Stimulated activated CD8-positive, alpha-beta memory T cell treated with anti-CD3 and anti-CD28 coated beads, Interleukin-2, amount 100 ng/mL, for 48 hours (primary cell): Measurements from ENCODE around the gene DOCK11.
"Not testable (repeated sequence)": the region's sequence is repeated elsewhere in the genome, so short reads cannot be mapped to it uniquely, and the experiment has no call there.

Source experiments
- DNase-seq, 2 donors: peaks; one replicate each; pipeline ENCODE4 v3.0.0-alpha.2; 2020; ENCODE audit warnings: low read depth in 2 of 2

Gene DOCK11

DNA sequence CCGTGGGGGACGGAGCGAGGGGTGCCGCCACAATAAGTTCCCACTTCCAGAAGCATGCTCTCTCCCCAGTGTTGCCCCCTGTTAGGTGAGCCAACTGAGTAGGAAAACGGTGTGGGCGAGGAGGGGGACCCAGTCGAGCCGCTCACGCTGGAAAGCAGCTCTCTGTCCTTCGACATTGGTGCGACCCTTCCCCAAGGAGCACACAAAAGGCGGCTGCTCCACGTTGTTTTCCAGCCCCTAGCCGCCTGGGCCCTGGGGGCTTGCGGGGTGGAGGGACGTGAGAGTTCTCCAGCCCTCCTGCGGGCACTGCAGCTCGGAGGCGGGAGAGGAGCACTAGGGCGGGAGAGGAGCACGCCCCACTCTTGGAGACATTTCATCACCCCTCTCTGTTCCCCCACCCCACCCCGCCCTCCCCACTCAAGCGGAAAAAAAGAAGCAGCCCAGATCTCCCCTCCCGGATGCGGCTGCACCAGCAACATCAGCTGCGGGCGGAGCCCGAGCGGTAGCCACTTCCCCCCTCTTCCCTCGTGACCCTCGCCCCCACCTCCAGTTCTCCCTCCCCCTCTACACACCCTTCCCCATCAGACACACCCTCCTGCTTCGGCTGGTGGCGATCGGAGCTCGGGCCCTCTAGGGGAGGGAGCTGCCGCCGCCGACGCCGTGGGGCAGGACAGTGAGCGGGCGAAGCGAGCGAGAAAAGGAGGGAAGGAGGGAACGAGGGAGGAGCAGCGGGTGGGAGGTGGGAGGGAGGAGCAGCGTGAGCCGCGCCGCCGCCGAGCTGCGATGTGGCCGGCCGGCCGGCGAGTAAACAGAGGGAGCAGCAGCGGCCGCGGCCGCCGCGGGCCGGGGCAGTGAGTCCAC, at the start of gene DOCK11:
Gene DOCK11, plus strand, starts transcription at position 755 of the 861 bp plus-strand sequence. CDS start 157 bp downstream, outside the sequence.
- DNase-seq, result peak; percentile 62 to 67

DNA sequence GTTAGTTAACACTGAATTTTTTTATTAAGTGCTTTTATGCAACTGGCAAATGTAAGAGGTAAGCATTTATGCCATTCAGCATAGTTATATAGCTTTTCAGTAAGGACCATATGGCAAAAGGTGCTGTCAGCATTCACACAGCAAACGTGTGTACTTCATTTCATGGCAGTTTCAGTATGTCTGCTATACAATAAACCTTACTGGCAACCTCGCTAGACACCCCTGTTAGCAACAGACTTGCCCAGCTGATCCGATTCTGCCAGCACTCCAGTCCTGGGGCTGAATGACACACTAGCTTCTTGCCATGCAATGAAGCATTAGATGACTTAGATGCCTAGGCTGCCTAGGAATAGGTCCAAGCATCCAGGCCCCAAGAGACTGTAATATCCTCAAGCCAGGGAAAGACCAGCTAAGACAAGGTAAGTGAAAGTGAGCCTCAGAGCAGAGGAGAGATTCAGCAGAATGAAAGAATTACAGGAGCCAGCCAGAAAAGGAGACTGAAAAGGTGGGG, 47.3 kb upstream of the DOCK11 start:
- DNase-seq, result no peak

DNA sequence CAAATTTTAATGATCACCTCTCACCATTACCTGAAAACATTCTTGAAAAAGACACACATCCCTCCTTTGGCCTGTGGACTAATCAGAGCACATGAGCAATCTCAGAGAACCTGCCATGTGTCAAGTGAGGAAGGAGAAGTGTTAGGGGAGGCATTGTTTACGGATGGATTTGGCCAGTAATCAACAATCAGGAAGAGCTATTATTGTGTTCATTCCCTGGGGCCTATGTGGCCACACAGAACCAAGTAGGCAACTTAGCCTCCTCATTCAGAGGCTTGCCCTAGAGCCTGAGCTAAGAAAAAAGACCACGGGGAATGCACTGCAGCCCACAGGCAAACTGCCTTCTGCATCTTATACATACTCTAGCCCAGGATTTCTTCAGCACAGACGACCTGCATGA, 40.6 kb upstream of the DOCK11 start:
- DNase-seq, result no peak

DNA sequence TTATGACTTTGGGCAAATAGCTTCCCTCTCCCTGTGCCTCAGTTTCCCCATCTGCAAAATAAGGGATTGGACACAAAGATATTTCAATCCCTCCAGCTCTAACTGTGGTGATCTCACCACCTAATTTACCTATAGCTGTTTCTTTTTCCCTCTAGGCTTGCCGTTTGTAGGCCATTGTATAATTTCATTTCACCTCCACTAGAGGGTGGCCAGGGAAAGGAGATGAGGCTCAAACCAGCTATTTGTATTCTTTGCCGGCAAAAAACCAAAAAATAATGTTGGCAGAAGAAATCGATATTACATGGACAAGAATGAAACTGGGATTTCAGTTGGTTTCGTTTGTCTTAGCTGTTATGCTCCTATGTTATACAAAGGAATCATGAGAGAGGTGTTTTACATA, 36.1 kb upstream of the DOCK11 start:
- no peak for DNase-seq

DNA sequence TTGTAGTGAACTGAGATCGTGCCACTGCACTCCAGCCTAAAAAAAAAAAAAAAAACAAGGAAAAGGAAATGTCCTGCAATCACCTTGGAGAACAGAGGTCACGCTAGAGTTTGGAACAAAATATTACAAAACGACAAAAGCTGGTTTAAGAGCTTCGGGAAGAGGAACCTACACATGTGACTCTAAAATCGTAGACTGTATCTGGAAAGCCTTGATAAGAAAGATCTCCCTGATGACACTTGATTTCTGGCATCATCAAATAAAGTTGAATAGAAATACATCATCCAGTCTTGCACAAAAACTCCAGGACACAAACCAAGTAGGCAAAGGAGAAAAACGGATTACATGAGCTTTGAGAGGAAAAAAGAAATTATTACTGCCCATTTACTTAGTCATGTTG, 31.1 kb upstream of the DOCK11 start:
- DNase-seq, result no peak

DNA sequence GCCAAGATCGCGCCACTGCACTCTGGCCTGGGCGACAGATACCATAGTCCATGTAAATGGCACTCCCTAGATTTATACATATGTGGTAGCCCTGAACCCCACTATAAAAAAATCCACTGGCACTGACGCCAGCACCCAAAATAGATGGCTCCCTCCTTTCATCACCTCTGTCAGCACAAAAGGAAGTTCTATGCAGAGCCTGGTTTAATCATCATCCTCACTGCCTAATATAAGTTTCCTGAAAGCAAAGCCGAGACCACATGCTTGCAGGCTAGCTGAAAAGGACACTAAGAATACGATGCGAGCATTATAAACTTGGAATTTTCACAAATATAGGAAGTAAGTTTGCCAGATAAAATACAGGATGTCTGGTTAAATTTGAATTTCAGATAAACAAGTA, 27.5 kb upstream of the DOCK11 start:
- DNase-seq, result no peak

DNA sequence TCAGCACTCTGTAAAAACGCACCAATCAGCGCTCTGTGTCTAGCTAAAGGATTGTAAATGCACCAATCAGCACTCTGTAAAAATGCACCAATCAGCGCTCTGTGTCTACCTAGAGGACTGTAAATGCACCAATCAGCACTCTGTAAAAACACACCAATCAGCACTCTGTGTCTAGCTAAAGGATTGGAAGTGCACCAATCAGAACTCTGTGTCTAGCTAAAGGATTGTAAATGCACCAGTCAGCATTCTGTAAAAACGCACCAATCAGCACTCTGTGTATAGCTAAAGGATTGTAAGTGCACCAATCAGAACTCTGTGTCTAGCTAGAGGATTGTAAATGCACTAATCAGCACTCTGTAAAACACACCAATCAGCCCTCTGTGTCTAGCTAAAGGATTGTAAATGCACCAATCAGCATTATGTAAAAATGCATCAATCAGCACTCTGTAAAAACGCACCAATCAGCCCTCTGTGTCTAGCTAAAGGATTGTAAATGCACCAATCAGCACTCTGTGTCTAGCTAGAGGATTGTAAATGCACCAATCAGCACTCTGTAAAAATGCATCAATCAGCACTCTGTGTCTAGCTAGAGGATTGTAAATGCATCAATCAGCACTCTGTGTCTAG, 24.8 kb upstream of the DOCK11 start:
- DNase-seq, result not testable (repeated sequence)

DNA sequence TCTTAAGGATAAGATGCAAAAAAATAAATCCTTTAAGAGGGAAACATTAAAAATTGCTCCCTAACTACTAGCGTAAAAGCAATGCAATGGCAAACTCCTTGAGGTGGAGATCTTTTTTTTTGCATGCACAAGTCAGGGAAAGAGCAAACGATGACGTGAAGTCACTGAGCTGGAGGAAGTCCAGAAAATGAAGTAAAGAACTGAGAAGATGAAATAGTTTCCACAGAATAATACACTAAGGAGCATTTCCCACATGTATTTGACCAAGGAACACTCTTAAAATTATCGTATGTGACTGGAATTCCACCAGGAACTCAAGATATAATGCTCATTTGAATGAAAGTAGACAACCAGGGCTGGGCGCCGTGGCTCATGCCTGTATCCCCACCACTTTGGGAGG, 21.0 kb upstream of the DOCK11 start:
- DNase-seq, result no peak

DNA sequence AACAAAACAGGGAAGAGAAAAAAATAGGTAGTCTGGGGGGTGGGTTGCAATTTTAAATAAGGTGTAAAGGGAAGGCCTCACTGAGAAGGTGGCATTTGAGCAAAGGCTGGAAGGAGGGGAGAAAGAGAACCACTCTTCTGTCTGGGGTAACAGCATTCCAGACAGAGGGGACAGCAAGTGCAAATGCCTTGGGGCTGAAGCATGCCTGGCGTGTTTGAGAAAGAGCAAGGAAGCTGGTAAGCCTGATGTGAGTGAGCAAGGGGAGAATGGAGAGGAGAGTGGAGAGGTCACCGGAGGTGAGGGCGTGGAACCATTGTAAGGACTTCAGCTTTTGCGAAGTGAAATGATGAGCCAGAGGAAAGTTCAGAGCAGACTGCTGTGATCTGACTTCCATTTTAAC, 19.7 kb upstream of the DOCK11 start:
- no peak for DNase-seq

DNA sequence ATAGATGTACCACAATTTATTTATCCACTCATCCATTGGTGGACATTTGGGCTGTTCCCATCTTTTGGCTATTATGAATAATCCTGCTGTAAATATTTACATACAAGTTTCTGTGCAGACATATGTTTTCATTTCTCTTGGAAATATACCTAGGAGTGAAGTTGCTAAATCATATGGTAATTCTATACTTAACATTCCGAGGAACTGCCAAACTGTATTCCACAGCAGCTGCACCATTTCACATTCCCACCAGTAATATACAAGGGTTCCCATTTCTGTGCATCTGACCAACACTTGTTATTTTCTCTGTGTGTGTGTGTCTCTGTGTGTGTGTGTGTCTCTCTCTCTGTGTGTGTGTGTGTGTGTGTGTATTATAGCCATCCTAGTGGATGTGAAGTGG, 15.4 kb upstream of the DOCK11 start:
- no peak for DNase-seq

DNA sequence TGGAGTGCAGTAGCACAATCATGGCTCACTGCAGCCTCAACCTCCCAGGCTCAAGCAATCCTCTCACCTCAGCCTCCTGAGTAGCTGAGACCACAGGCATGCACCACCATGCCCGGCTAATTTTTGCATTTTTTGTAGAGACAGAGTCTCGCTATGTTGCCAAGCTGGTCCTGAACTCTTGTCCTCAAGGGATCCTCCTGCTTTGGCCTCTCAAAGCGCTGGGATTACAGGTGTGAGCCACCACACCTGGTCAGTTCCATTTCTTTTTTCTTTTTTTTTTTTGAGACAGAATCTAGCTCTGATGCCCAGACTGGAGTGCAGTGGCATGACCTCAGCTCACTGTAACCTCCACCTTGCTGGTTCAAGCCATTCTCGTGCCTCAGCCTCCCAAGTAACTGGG, 13.2 kb upstream of the DOCK11 start:
- not testable (repeated sequence) for DNase-seq

DNA sequence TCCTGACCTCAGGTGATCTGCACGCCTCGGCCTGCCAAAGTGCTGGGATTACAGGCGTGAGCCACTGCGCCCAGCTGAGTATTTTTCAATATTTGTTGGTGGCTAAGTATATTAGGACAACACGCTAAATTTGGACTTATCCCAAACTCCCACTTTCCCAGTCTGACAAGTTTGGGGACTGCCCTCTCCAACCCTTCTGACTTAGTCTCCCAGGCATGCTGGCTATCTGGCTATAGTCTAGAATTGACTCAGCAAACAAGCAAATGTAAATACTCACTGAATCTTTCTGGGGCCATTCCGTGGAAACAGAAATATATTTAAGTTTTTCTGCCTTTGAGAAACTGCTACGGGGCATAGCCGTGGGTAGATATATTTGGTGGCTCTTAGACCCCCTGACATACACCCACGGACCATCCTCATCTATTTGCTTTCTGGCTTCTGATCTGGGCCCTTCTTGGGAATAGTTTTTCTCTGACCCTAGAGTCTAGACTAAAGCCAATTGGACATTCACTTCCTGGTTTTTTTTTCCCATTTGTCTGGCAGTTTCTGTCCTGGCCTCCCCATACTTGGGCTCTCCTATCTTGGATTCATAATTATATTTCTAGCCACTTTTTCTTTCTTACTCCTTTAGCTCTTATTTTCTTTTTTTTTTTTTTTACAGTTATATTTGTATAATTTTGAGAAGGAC, 11.3 kb upstream of the DOCK11 start:
- DNase-seq, result no peak

DNA sequence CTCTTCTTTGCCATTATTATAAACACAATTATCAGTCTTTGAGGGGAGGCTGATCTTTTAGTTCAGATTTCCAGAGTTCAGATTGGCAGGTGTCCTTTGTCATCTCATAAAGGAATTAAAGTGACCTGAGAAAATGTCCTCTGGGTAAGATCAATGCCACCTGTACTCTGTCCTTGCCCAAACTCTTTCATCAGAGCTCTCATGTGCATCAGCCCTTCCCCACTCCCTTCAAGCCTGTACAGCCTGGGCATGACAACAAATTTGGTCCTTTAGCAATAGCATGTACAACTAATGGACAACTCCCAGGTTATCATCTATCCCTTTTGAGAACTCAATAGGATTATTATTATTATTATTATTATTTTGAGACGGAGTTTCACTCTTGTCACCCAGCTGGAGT, 8.9 kb upstream of the DOCK11 start:
- DNase-seq, result not testable (repeated sequence)

DNA sequence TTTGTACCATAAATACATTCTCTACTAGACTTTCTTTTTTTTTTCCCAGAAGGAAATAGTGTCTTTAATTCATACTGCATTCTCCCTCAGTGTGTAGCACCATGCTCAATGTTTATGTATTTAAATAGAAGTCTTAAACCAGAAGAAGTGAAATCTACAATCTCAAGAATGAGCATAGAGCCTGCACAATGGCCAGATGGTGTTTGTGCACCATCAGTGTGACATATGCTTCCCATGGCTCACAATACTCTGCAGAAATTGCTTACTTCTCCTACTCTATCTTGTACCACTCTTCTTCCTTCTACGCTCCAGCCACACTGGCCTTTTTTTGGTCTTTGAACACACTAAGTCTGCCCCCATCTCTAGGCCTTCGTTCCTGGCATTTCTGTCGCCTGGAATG, 2.6 kb upstream of the DOCK11 start:
- no peak for DNase-seq

DNA sequence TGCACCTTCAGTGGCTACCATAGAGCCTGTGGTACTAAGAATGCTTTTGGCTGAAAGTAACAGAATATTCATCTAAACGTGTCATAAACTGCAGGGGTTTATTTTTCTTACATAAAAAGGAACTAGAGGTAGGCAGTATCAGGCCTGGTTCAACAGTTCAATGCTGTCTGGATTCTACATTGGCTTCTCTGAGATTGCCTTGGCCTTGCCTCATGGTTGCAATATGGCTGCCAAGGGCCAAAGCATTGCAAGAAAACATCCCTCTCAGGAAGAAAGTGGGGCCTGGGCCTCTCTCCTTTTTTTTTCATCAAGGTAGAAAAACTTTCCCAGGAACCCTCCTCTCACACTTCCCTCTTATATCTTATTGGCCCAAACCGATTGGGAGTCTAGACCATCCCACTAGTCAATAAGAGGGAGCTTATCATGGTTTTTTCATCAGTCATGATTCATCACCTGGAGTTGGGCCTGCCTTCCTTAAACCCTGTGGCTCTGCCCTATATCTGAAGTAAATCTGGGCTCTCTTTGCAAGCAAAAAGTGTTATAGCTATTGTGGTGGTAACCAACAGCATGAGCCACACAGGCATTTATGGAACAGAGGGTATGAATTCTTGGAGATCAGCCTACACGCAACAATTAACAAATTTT, 1.8 kb upstream of the DOCK11 start:
- no peak for DNase-seq

DNA sequence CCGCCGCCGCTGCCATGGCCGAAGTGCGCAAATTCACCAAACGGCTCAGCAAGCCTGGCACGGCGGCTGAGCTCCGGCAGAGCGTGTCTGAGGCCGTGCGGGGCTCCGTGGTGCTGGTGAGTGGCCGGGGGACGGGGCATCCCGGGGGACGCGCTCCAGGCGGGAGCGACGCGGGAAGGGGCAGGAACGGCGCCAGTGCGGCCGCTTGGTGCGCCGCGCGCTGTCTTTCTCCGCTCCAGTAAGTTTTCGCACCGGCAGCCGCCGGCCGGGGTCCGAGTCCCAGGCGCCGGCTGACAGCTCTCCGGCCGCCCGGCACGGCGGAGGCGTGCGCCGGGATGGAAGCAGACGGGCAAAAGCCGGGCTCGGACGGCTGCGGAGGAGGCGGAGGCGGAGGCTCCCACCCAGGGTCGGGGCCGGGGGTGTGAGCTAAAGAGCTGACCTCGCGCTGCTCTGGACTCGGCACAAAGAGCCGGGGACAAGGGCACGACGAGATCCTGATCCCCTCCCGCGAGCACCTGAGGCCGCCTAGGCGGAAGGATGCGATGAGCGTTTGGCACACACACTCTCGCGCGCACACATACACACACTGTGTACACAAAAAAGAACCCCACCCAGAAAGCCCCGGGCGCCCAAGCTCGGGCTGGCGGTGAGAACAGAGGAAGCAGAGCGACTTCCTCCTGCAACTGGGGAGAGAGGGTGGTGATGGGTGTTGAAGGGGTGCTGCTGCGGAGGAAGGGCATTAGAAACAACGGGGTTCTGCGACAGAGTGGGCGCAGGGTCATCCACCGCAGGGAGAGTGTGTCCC, 545 bp downstream of the DOCK11 start:
- DNase-seq, result peak; percentile 46 to 55

DNA sequence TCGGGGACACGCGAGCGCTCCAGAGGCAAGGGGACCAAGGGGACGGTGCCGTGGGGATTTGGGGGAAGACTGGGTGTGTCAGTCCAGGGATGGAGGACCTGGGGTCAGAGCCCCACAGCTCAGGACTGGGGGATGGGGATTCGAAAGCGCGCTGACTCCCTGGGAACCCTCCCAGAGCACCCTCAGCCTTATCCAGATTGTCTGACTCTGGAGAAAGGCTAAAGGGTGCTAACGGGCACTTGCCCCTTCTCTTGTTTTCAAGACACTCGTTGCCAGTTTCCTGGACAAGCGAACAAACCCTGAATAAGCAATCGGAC, 1.1 kb downstream of the DOCK11 start:
- no peak for DNase-seq

DNA sequence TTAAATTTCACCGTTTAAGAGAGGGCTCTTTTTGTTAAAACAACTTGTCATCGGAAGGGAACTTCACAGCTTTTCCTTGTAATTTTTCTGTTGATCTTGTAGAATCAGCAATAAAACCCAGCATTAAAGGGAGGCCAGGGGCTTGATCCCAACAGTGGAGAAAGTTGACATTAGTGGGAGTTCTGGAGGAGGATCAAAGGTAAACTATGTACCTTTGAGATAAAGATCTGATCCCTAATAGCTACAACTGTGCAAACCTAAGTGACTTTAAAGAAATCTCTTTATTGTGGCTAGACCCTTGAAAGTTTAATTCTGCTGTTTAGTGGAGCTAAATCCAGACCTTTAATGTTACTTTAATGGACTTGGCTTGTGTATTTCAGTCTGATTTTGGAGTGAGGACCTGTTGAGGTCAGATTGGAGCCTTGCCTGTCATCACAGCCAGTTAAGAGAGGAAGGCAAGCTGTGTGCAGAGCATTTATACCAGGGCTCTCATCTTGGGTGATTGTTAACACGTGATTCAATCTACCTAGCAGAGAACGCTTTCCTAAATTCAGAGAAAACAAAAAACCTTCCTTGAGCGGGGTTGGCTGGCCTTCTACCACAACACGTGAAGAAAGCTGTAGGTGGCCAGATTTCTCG, 1.7 kb downstream of the DOCK11 start:
- no peak for DNase-seq

DNA sequence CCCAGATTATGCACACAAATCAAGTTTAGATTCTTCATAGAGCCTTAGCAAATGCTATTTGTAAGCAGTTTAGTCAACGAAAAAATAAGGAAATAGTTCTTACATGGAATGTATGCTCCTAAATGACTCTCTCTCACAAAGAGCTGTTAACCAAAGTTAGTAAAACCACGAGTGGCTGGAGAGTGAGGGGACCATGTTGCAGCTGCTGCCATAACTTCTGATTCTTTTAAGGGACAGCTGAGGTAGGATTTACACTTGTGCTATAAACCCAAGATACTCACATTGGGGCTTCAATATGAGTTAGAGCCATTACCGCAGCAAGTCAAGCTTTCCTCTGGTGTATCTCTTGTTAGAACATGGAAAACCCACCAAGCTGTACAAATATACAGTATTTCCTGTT, 2.7 kb downstream of the DOCK11 start:
- no peak for DNase-seq

DNA sequence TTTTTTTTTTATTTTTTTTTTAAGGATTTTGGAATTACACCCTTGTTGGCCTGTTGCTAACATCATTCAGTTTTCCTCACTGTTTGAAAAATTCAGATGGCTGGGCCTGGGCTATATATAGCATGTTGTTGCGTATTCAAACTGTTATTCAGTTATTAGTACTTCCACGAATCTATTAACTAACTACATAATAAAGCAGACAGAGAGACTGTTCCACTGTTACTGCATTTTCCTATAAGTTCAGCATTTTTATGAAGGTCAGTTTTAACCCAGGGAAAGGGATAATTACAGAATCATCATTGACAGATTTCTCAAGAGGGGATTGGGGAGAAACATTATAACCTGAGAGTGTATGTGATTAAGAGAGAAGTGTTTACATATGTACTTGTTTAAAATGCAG, 3.1 kb downstream of the DOCK11 start:
- no peak for DNase-seq

DNA sequence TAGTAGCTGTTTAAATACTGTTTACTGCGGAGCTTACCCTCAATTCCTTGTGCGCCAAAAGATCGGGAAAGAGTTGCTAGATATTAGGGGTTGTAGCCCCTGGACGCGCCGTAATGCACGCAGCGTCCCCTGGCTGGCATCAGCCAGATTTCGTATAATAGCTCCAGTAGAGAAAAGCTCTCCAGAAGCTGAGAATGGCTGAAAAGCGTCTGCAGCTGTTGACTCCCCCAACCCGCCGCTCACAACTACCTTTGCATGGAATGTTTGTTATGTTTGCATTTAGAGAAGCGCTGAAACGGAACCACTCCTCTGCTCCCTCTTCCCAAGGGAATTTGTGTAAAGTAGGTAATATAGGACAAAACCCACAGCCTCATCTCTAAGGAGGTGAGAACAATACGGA, 3.7 kb downstream of the DOCK11 start:
- no peak for DNase-seq
